Gastrocnemius medialis (tissue), 4 donors: ENCODE measurements around the gene PLPP4.

Experiments
- POLR2A ChIP-seq, 2 donors: fragments of 450-650 bp; IDR thresholded peaks; one replicate each; pipeline ENCODE4 v1.6.1; 2017; ENCODE audit warnings: antibody characterized with exemption in 2 of 2, mild to moderate bottlenecking in 2 of 2, moderate library complexity in 2 of 2
- TF ChIP-seq, protein P1 (sequence below), 5 experiments: fragments of 450-650 bp in 3 of 5; fragments of 200-600 bp in 2 of 5; sonication (generic) in 2 of 5; IDR thresholded peaks in 4 of 5; conservative IDR thresholded peaks in 1 of 5; 1 replicate in 4 of 5; 2 replicates in 1 of 5; pipeline ENCODE4 v1.5.1; 2016 to 2019; ENCODE audit warnings: antibody characterized with exemption in 5 of 5, mild to moderate bottlenecking in 3 of 5, moderate library complexity in 3 of 5

DNA sequence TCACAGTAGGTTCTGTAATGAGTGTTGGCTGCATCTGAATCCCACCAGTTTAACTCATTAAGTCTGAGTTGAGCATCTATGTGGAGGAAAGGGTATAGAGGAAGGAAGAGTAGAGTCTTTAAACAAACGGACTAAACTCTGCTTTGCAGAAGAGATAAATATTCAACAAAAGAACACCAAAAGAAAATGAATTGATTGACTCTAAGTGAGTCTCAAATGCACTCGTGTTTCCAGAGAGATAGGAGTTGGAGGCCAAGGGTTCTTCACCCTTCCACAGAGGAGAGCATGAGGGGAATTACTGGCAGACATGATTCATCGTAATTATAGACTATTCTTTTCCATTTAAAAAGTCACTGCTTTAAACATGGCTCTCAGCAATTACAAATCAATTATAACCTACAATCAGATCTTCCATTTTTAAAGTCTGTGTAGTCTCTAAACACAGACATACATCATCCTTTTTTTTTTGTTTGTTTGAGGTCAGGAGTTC lies 56.3 kb downstream of the PLPP4 start:
- TF ChIP-seq, protein P1, sequence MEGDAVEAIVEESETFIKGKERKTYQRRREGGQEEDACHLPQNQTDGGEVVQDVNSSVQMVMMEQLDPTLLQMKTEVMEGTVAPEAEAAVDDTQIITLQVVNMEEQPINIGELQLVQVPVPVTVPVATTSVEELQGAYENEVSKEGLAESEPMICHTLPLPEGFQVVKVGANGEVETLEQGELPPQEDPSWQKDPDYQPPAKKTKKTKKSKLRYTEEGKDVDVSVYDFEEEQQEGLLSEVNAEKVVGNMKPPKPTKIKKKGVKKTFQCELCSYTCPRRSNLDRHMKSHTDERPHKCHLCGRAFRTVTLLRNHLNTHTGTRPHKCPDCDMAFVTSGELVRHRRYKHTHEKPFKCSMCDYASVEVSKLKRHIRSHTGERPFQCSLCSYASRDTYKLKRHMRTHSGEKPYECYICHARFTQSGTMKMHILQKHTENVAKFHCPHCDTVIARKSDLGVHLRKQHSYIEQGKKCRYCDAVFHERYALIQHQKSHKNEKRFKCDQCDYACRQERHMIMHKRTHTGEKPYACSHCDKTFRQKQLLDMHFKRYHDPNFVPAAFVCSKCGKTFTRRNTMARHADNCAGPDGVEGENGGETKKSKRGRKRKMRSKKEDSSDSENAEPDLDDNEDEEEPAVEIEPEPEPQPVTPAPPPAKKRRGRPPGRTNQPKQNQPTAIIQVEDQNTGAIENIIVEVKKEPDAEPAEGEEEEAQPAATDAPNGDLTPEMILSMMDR (IDR thresholded peaks at IDR 0.05 in 4 of 5, conservative IDR thresholded peaks at IDR 0.05 in 1 of 5) = no peak
- TF ChIP-seq POLR2A (IDR thresholded peaks at IDR 0.05) = no peak
